ENCODE measurements around the gene STX17. TPM values are rescaled to one million over a fixed set of nuclear protein-coding genes. Genes with fewer than 3 reads are reported as not detected.

The STX17 gene
- total RNA-seq, 4 donors from 2014 or later: 42.4 to 52.3 (median 47.3) TPM

DNA sequence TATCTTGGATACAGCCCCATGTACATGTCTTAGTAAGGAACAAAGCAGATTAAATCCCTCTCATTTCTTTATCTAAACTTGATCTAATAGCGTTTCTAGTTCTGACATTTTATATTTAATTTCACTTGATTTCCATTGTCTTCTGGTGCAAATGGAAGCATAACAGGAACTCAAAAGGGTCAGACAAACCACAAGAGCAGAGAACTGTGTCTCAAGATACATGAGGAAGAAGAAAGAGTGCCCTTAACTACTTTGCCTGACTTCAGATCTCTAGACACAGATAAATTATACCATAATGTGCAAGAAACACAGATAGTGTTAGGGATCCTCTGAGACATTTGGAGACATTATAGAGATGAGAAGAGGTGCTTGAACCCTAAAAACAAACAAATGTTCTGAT, 20.7 kb upstream of the STX17 start:
- no peak overlapping the region for H3K4me3 ChIP-seq
- H3K27ac ChIP-seq: no peak overlapping the region
- no peaks in the 10 kb centered on the region for H3K27me3 ChIP-seq
- no peaks in the 10 kb centered on the region for H3K4me1 ChIP-seq
- H3K36me3 ChIP-seq: no peaks in the 10 kb centered on the region
- 20 to 69% methylated on average over 1 of the region's 1 CpG for WGBS, 2 donors (ENCODE audit: low coverage in 1 of 2)
- no peaks in the 10 kb centered on the region for H3K9me3 ChIP-seq
- ATAC-seq: no peak
- TF ChIP-seq EP300 (IDR thresholded peaks at IDR 0.05) (no peak), POLR2AphosphoS5 (IDR thresholded peaks at IDR 0.05) (no peak)

DNA sequence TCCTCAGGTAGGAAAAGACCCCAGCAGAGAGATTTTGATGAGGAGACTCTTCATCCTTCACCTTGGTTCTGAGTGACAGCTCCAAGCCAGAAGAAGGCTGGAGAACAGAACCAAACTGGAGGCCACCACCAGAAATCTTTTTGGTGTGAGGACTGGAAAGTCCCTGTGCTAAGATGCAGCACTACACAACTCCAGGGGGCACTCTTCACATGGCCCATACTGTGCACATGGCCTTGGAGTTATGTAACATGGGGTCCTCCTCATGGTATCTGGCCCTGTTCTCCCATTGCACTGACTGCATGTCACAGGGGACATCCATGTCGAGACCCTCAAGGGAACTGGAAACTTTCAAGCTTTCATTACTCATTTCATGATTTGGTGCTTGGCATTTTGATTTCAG, 17.3 kb upstream of the STX17 start:
- TF ChIP-seq POLR2A (IDR thresholded peaks at IDR 0.05) (no peak), POLR2AphosphoS5 (IDR thresholded peaks at IDR 0.05) (no peak), EP300 (IDR thresholded peaks at IDR 0.05) (no peak)
- TF ChIP-seq, protein P1, sequence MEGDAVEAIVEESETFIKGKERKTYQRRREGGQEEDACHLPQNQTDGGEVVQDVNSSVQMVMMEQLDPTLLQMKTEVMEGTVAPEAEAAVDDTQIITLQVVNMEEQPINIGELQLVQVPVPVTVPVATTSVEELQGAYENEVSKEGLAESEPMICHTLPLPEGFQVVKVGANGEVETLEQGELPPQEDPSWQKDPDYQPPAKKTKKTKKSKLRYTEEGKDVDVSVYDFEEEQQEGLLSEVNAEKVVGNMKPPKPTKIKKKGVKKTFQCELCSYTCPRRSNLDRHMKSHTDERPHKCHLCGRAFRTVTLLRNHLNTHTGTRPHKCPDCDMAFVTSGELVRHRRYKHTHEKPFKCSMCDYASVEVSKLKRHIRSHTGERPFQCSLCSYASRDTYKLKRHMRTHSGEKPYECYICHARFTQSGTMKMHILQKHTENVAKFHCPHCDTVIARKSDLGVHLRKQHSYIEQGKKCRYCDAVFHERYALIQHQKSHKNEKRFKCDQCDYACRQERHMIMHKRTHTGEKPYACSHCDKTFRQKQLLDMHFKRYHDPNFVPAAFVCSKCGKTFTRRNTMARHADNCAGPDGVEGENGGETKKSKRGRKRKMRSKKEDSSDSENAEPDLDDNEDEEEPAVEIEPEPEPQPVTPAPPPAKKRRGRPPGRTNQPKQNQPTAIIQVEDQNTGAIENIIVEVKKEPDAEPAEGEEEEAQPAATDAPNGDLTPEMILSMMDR (IDR thresholded peaks at IDR 0.05): no peak

DNA sequence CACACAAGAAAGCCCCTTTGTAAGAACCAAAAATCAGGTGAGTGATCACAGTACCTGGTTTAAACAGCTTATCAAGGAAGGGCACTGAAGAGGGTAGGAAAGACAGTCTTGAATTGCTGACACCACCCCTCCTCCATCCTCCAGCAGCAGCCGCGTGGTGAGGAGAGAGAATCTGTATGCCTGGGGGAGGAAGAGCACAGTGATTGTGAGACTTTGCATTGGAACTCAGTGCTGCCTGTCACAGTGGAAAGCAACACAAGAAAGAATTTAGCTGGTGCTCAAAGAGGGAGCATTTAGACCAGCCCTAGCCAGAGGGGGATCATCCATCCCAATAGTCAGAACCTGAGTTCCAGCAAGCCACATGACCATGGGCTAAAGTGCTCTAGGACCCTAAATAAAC, 11.6 kb upstream of the STX17 start:
- Histone ChIP-seq H3K4me3 (no peak overlapping the region), H3K4me1 (no peaks in the 10 kb centered on the region), H3K27me3 (no peaks in the 10 kb centered on the region), H3K36me3 (no peaks in the 10 kb centered on the region), H3K27ac (no peak overlapping the region), H3K9me3 (no peaks in the 10 kb centered on the region)
- TF ChIP-seq POLR2A (IDR thresholded peaks at IDR 0.05) (no peak), EP300 (IDR thresholded peaks at IDR 0.05) (no peak), POLR2AphosphoS5 (IDR thresholded peaks at IDR 0.05) (no peak)
- TF ChIP-seq, protein P1 (IDR thresholded peaks at IDR 0.05): no peak
- WGBS, 2 donors (ENCODE audit: low coverage in 1 of 2): 34% methylated on average over 2 of the region's 2 CpGs; no CpG with 5 or more reads in 1 of the 2 donors
- ATAC-seq: no peak

More for the DNA sequence above, 17.3 kb upstream of the STX17 start:
- no peaks in the 10 kb centered on the region for H3K9me3 ChIP-seq
- no peak for ATAC-seq
- no peak overlapping the region for H3K4me3 ChIP-seq
- no peaks in the 10 kb centered on the region for H3K4me1 ChIP-seq
- no peak overlapping the region for H3K27ac ChIP-seq
- no peaks in the 10 kb centered on the region for H3K36me3 ChIP-seq
- H3K27me3 ChIP-seq: no peaks in the 10 kb centered on the region
- 88% methylated on average over 1 of the region's 1 CpG; no CpG with 5 or more reads in 1 of the 2 donors for WGBS, 2 donors (ENCODE audit: low coverage in 1 of 2)

DNA sequence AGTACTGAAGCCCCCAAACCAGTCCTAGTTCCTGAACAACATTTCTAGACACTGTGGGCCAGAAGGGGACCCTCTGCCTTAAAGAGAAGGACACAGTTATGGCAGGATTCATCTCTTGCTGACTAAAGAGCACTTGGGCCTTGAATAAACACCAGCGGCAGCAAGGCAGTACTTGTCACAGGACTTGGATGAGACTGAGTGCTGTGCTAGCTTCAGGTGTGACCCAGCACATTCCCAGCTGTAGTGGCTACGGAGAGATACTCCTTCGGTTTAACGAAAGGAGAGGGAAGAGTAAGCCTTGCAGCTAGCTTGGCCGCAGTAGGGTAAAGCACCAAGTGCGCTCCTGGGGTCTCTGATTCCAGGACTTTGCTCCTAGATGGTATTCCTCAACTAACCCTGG, 10.9 kb upstream of the STX17 start:
- no peak overlapping the region for H3K4me3 ChIP-seq
- TF ChIP-seq EP300 (IDR thresholded peaks at IDR 0.05) (no peak), POLR2AphosphoS5 (IDR thresholded peaks at IDR 0.05) (no peak), POLR2A (IDR thresholded peaks at IDR 0.05) (no peak)
- TF ChIP-seq, protein P1 (IDR thresholded peaks at IDR 0.05): no peak
- 90 to 100% methylated on average over 2 to 6 of the region's 6 CpGs for WGBS, 2 donors (ENCODE audit: low coverage in 1 of 2)

DNA sequence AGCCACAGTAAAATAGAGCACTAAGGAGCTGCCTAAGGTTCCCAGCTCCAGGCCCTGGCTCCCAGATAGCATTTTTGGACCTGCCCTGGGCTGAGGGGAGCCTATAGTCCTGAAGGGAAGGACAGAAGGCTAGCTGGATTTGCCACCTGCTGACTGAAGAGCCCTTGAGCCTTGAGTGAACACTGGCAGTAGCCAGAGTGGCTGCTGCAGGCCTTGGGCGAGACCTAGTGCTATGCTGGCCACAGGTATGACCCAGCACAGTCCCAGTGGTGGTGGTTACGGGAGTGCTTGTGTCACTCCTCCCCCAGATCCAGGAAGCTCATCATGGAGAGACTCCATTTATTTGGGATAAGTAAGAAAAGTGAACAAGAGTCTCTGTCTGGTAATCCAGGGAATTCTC, 10.3 kb upstream of the STX17 start:
- no peaks in the 10 kb centered on the region for H3K27me3 ChIP-seq
- no peaks in the 10 kb centered on the region for H3K9me3 ChIP-seq
- no peaks in the 10 kb centered on the region for H3K4me1 ChIP-seq
- no peaks in the 10 kb centered on the region for H3K36me3 ChIP-seq
- no peak overlapping the region for H3K4me3 ChIP-seq
- ATAC-seq: no peak
- TF ChIP-seq, protein P1 (IDR thresholded peaks at IDR 0.05): no peak
- TF ChIP-seq POLR2AphosphoS5 (IDR thresholded peaks at IDR 0.05) (no peak), EP300 (IDR thresholded peaks at IDR 0.05) (no peak), POLR2A (IDR thresholded peaks at IDR 0.05) (no peak)
- H3K27ac ChIP-seq: no peak overlapping the region
- 83% methylated on average over 1 of the region's 2 CpGs; no CpG with 5 or more reads in 1 of the 2 donors for WGBS, 2 donors (ENCODE audit: low coverage in 1 of 2)

More for the DNA sequence above, 10.9 kb upstream of the STX17 start:
- no peak for ATAC-seq
- Histone ChIP-seq H3K9me3 (no peaks in the 10 kb centered on the region), H3K36me3 (no peaks in the 10 kb centered on the region), H3K27me3 (no peaks in the 10 kb centered on the region), H3K4me1 (no peaks in the 10 kb centered on the region), H3K27ac (no peak overlapping the region)

Data from gastroesophageal sphincter (tissue), 4 donors.